ENCODE results near the gene ARHGAP26. TPM values are rescaled to one million over a fixed set of nuclear protein-coding genes. Genes with fewer than 3 reads are reported as not detected.

ARHGAP26 gene
- total RNA-seq, 1 donor from 2014 or later = 8.6 TPM

GRCh38 chr5:142937374-142937773, 167.2 kb downstream of the ARHGAP26 start:
- TF ChIP-seq CTCF (IDR thresholded peaks at IDR 0.05; ENCODE audit: insufficient read depth, low read length, poor library complexity, severe bottlenecking) = no peak

GRCh38 chr5:142938266-142938880, 168.2 kb downstream of the ARHGAP26 start:
- Histone ChIP-seq H3K36me3 (ENCODE audit: control insufficient read depth, insufficient read depth, low read length) (no peaks in the 10 kb centered on the region), H3K27me3 (ENCODE audit: control insufficient read depth, insufficient read depth, low read length) (no peaks in the 10 kb centered on the region), H3K4me3 (ENCODE audit: low read depth, low read length) (no peak overlapping the region)
- no peak for DNase-seq (ENCODE audit: low read depth)
- TF ChIP-seq CTCF (IDR thresholded peaks at IDR 0.05; ENCODE audit: insufficient read depth, low read length, poor library complexity, severe bottlenecking) = no peak

More at GRCh38 chr5:142937374-142937773, 167.2 kb downstream of the ARHGAP26 start:
- no peak for DNase-seq (ENCODE audit: low read depth)
- H3K4me3 ChIP-seq (ENCODE audit: low read depth, low read length) = no peak overlapping the region
- H3K36me3 ChIP-seq (ENCODE audit: control insufficient read depth, insufficient read depth, low read length) = no peaks in the 10 kb centered on the region
- no peaks in the 10 kb centered on the region for H3K27me3 ChIP-seq (ENCODE audit: control insufficient read depth, insufficient read depth, low read length)

- no peak overlapping the region for H3K4me3 ChIP-seq (ENCODE audit: low read depth, low read length)
- no peaks in the 10 kb centered on the region for H3K27me3 ChIP-seq (ENCODE audit: control insufficient read depth, insufficient read depth, low read length)
- no peak for DNase-seq (ENCODE audit: low read depth)
- no peak for TF ChIP-seq CTCF (IDR thresholded peaks at IDR 0.05; ENCODE audit: insufficient read depth, low read length, poor library complexity, severe bottlenecking)
- no peaks in the 10 kb centered on the region for H3K36me3 ChIP-seq (ENCODE audit: control insufficient read depth, insufficient read depth, low read length)
These were observed 168.8 kb downstream of the ARHGAP26 start for GRCh38 chr5:142939006-142939405.

GRCh38 chr5:142939884-142940283, 169.7 kb downstream of the ARHGAP26 start:
- DNase-seq (ENCODE audit: low read depth) = no peak
- H3K4me3 ChIP-seq (ENCODE audit: low read depth, low read length) = no peak overlapping the region
- H3K27me3 ChIP-seq (ENCODE audit: control insufficient read depth, insufficient read depth, low read length) = no peaks in the 10 kb centered on the region
- no peaks in the 10 kb centered on the region for H3K36me3 ChIP-seq (ENCODE audit: control insufficient read depth, insufficient read depth, low read length)
- no peak for TF ChIP-seq CTCF (IDR thresholded peaks at IDR 0.05; ENCODE audit: insufficient read depth, low read length, poor library complexity, severe bottlenecking)

- TF ChIP-seq CTCF (IDR thresholded peaks at IDR 0.05; ENCODE audit: insufficient read depth, low read length, poor library complexity, severe bottlenecking) = no peak
- Histone ChIP-seq H3K4me3 (ENCODE audit: low read depth, low read length) (no peak overlapping the region), H3K27me3 (ENCODE audit: control insufficient read depth, insufficient read depth, low read length) (no peaks in the 10 kb centered on the region), H3K36me3 (ENCODE audit: control insufficient read depth, insufficient read depth, low read length) (no peaks in the 10 kb centered on the region)
- DNase-seq (ENCODE audit: low read depth) = no peak
These were observed 171.1 kb downstream of the ARHGAP26 start for GRCh38 chr5:142941245-142941644.

GRCh38 chr5:142942901-142943300, 172.7 kb downstream of the ARHGAP26 start:
- no peak for TF ChIP-seq CTCF (IDR thresholded peaks at IDR 0.05; ENCODE audit: insufficient read depth, low read length, poor library complexity, severe bottlenecking)
- DNase-seq (ENCODE audit: low read depth) = no peak
- H3K36me3 ChIP-seq (ENCODE audit: control insufficient read depth, insufficient read depth, low read length) = no peaks in the 10 kb centered on the region
- H3K4me3 ChIP-seq (ENCODE audit: low read depth, low read length) = no peak overlapping the region
- no peaks in the 10 kb centered on the region for H3K27me3 ChIP-seq (ENCODE audit: control insufficient read depth, insufficient read depth, low read length)
